HepG2 (cell line): ENCODE data around the gene IRS1.

Source experiments
- NR2F6 ChIP-seq, 2 experiments: IDR thresholded peaks; 2 replicates each; pipeline ENCODE4 v1.6.1; 2016; ENCODE audit warnings: antibody characterized with exemption in 1 of 2, mild to moderate bottlenecking in 1 of 2
- TF ChIP-seq, protein P1 (sequence below): sonication (generic); formaldehyde crosslinking; IDR thresholded peaks from 2 replicates; pipeline ENCODE4 v1.4.0; 2020; ENCODE audit warnings: missing genetic modification reagents, borderline replicate concordance

DNA sequence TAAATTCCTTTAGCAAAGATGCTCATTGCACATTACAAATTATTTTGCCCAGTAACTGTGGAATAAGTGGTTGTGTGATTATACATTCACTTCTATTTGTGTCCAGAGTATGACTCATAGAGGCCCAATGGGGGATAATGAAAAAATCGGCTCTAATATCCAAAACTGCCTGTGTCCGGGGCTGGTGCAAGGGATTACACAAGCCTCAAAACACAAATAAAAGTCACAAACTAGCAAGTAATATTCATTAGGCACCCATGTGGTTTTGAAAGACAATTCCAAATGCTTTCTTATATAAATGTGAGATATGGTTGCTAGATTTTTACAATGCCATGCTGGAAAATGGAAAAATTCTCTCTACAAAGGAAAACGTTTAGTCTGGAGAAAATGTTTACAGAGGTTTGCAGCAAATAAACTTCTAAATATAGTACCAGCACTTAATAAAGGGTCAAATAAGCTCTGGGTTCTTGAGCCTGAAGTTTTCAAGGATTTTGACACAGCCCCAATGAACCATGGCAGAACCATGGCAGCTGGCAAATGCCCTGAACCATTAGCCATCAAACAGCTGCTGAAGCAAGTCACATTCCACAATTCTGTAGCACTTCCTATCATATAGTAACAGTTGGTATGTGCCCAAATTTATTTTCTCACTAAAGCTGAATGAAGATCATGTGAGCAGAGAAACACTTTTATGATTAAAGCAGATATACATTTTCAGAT is 40.5 kb downstream of the IRS1 start:
- TF ChIP-seq, protein P1, sequence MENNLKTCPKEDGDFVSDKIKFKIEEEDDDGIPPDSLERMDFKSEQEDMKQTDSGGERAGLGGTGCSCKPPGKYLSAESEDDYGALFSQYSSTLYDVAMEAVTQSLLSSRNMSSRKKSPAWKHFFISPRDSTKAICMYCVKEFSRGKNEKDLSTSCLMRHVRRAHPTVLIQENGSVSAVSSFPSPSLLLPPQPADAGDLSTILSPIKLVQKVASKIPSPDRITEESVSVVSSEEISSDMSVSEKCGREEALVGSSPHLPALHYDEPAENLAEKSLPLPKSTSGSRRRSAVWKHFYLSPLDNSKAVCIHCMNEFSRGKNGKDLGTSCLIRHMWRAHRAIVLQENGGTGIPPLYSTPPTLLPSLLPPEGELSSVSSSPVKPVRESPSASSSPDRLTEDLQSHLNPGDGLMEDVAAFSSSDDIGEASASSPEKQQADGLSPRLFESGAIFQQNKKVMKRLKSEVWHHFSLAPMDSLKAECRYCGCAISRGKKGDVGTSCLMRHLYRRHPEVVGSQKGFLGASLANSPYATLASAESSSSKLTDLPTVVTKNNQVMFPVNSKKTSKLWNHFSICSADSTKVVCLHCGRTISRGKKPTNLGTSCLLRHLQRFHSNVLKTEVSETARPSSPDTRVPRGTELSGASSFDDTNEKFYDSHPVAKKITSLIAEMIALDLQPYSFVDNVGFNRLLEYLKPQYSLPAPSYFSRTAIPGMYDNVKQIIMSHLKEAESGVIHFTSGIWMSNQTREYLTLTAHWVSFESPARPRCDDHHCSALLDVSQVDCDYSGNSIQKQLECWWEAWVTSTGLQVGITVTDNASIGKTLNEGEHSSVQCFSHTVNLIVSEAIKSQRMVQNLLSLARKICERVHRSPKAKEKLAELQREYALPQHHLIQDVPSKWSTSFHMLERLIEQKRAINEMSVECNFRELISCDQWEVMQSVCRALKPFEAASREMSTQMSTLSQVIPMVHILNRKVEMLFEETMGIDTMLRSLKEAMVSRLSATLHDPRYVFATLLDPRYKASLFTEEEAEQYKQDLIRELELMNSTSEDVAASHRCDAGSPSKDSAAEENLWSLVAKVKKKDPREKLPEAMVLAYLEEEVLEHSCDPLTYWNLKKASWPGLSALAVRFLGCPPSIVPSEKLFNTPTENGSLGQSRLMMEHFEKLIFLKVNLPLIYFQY (CRISPR knock-in tag): no peak
- TF ChIP-seq NR2F6 (IDR thresholded peaks at IDR 0.05) (no peak), NR2F6 (CRISPR knock-in tag; IDR thresholded peaks at IDR 0.05) (no peak)
